Fibroblast of villous mesenchyme (primary cell): Measurements from ENCODE around the gene NRF1. TPM values are rescaled to one million over a fixed set of nuclear protein-coding genes. Genes with fewer than 3 reads are reported as not detected.
"Not testable (repeated sequence)": the region's sequence is repeated elsewhere in the genome, so short reads cannot be mapped to it uniquely, and the experiment has no call there.

Experiments used
- DNase-seq: peaks from one replicate; pipeline ENCODE4 v3.0.0-alpha.2; 2010; ENCODE audit warnings: low read depth
- H3K4me3 ChIP-seq: 2 replicates; pipeline ENCODE4 v1.5.1; 2011; ENCODE audit warnings: low read depth, mild to moderate bottlenecking, low read length
- total RNA-seq: library from RNA; depleted of rRNA; stranded (reverse); fragments of >200 nt; gene quantifications from 2 replicates; pipeline ENCODE4 v1.2.3, GENCODE V29; 2012
- TF ChIP-seq, protein P1 (sequence below): IDR thresholded peaks from 2 replicates; pipeline ENCODE4 v1.5.1; 2012; ENCODE audit warnings: low read depth, mild to moderate bottlenecking, low read length; ENCODE audit not compliant: insufficient read depth

The NRF1 gene
- total RNA-seq, 1 donor, result 12.5 TPM

GRCh38 chr7:129591868-129592267 lies 19.7 kb upstream of the NRF1 start:
- DNase-seq, result no peak
- TF ChIP-seq, protein P1, sequence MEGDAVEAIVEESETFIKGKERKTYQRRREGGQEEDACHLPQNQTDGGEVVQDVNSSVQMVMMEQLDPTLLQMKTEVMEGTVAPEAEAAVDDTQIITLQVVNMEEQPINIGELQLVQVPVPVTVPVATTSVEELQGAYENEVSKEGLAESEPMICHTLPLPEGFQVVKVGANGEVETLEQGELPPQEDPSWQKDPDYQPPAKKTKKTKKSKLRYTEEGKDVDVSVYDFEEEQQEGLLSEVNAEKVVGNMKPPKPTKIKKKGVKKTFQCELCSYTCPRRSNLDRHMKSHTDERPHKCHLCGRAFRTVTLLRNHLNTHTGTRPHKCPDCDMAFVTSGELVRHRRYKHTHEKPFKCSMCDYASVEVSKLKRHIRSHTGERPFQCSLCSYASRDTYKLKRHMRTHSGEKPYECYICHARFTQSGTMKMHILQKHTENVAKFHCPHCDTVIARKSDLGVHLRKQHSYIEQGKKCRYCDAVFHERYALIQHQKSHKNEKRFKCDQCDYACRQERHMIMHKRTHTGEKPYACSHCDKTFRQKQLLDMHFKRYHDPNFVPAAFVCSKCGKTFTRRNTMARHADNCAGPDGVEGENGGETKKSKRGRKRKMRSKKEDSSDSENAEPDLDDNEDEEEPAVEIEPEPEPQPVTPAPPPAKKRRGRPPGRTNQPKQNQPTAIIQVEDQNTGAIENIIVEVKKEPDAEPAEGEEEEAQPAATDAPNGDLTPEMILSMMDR, result no peak
- no peak overlapping the region for H3K4me3 ChIP-seq

DNA sequence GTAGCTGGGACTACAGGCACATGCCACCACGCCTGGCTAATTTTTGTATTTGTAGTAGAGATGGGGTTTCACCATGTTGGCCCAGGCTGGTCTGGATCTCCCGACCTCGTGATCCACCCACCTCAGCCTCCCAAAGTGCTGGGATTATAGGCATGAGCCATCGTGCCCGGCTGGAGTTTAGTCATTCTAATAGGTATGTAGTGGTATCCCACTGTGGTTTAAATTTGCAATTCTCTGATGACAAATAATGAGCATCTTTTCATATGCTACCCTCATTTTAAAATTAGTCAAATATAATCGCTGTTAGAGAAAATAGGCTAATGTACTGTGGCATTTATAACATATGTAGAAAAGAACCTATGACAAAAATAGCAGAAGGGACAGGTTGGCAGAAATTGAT lies 15.1 kb upstream of the NRF1 start:
- H3K4me3 ChIP-seq, DNase-seq: not testable (repeated sequence)

DNA sequence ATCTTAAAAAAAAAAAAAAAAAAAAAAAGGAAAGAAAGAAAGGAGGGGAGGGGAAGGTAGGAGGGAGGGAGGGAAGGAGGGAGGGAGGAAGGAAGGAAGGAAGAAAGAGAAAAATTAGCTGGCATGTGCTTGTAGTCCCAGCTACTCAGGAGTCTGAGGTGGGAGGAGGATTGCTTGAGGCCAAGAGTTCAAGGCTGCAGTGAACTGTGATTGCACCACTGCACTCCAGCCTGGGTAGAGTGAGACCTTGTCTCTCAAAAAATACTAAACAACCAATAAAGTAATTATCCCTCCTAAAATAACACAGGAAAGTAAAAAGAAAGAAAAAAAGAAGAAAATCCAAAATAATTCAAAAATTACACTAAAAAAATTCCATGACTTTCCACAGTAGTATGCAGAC lies 13.8 kb upstream of the NRF1 start:
- no peak for DNase-seq
- TF ChIP-seq, protein P1, result no peak
- no peak overlapping the region for H3K4me3 ChIP-seq

DNA sequence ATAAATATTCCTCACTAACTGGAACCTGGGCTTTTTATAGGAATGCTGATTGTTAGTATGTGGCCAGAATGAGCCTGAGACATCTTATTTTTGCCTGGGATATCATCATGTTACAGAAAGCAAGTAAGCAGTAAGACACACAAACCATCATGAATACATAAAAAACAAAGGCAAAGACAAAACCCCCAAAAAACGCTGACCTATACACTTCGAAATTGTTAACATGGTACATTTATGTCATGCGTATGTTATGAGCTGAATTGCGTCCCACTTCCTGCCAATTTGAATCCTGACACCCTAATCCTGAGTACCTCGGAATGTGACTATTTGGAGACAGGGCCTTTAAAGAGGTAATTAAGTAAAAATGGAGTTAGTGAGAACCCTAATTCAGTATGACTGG lies 12.3 kb upstream of the NRF1 start:
- H3K4me3 ChIP-seq, result no peak overlapping the region
- DNase-seq, result no peak
- TF ChIP-seq, protein P1, result no peak

DNA sequence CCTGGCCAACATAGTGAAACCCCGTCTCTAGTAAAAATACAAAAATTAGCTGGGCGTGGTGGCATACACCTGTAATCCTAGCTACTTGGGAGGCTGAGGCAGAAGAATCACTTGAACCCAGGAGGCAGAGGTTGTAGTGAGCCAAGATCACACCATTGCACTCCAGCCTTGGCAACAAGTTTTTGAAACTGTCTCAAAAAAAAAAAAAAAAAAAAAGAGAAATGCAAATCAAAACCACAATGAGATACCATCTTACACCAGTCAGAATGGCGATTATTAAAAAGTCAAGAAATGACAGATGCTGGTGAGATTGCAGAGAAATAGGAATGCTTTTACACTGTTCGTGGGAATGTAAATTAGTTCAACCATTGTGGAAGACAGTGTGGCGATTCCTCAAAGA lies 7.9 kb upstream of the NRF1 start:
- DNase-seq, H3K4me3 ChIP-seq: not testable (repeated sequence)

DNA sequence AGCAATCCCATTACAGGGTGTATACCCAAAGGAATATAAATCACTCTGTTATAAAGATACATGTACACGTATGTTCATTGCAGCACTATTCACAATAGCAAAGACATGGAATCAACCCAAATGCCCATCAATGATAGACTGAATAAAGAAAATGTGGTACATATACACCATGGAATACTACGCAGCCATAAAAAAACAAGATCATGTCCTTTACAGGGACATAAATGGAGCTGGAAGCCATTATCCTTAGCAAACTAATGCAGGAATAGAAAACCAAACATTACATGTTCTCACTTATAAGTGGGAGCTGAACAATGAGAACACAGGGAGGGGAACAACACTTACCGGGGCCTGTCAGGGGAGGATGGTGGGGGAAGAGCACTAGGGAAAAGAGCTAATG lies 7.5 kb upstream of the NRF1 start:
- H3K4me3 ChIP-seq, DNase-seq: not testable (repeated sequence)

DNA sequence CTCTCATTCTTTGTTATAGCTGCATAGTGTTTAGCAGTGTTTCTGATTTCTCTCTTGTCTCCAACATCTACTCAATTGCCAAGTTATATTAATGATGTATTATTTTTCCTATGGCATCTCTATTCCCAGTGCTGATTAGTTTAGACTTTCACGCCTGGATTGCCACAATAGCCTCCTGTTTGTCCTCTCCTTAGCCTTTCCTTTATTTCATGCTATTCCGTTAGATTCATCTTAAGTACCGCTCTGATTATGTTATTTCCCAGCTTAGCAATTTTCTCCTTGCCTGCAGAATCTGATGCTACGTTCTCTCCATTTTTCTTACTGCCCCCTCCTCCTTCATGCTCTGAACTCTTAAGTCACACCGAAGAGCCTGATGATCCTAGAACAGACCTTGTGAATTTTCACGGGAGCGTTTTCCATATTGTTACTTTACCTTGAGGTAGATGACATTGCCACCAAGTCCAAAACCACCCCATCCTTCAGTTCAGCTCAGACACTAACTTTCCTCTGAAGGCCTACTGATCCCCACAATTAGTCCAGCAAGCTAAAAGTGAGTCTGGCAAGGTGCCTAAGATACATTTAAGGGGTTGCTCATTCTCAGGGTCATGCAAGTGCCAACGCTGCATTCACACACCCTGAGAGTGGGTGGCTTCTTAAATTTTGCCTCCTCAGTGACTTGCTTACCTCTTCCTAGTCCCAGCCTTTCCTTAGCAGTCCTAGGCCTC lies 6.6 kb upstream of the NRF1 start:
- no peak for DNase-seq
- TF ChIP-seq, protein P1, result no peak
- no peak overlapping the region for H3K4me3 ChIP-seq

DNA sequence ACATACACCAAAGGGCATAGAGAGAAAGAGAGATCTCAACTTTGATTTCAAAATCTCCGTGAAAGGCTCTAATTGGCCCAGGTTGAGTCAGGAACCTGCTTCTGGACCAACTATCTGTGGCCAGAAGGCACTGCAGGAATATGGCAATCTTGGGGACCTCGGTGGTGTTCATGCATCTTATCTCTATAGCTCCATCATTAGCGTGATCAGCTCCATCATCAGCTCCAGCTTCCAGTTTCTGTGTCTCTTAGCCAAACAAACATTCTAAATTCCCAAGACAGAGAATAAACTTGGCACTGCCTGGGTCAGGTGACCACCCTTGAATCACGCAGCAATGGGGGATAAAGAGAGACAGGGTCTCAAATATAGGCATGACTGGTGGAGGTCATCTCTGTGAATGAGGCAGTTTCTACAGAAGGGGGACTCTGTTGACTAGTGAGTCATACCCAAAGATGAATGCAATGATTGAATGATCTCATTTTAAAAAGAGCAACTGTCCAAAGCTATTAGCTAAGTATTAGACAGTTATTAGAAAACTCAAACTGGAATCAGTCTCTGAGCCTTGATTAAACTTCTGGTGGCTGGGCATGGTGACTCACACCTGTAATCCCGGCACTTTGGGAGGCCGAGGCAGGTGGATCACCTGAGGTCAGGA lies 5.4 kb upstream of the NRF1 start:
- TF ChIP-seq, protein P1, result no peak
- no peak for DNase-seq
- no peak overlapping the region for H3K4me3 ChIP-seq
